KMS-11 (cell line): Measurements from ENCODE around the gene MRPL38.
"Not testable (repeated sequence)": the region's sequence is repeated elsewhere in the genome, so short reads cannot be mapped to it uniquely, and the experiment has no call there.

Experiments used
- H2AFZ ChIP-seq: fragments of 200-600 bp; sonication (generic); 2 replicates; pipeline ENCODE4 v1.6.1; 2016; ENCODE audit warnings: antibody characterized with exemption, mixed run types, low read depth
- H3K27ac ChIP-seq: fragments of 200-600 bp; sonication (generic); 2 replicates; pipeline ENCODE4 v1.6.1; 2016; ENCODE audit warnings: mild to moderate bottlenecking, mixed run types
- H3K27me3 ChIP-seq: fragments of 200-600 bp; sonication (generic); 2 replicates; pipeline ENCODE4 v1.6.1; 2017; ENCODE audit warnings: mild to moderate bottlenecking, low read depth, mixed run types, moderate library complexity; ENCODE audit not compliant: insufficient read depth
- H3K36me3 ChIP-seq: fragments of 200-600 bp; sonication (generic); 2 replicates; pipeline ENCODE4 v1.6.1; 2017; ENCODE audit warnings: mild to moderate bottlenecking, mixed run types; ENCODE audit not compliant: insufficient read depth
- H3K4me1 ChIP-seq: fragments of 200-600 bp; sonication (generic); 2 replicates; pipeline ENCODE4 v1.6.1; 2016; ENCODE audit warnings: mild to moderate bottlenecking, low read depth, mixed run types; ENCODE audit not compliant: poor library complexity, severe bottlenecking
- H3K4me2 ChIP-seq: fragments of 200-600 bp; sonication (generic); 2 replicates; pipeline ENCODE4 v1.7.0; 2016; ENCODE audit warnings: mild to moderate bottlenecking, mixed run types
- H3K4me3 ChIP-seq: fragments of 200-600 bp; sonication (generic); IDR thresholded peaks from 2 replicates; pipeline ENCODE4 v1.6.1; 2017; ENCODE audit warnings: low read depth, low read length, mixed read lengths; ENCODE audit not compliant: insufficient read depth
- H3K79me2 ChIP-seq: fragments of 200-600 bp; sonication (generic); 2 replicates; pipeline ENCODE4 v1.6.1; 2016; ENCODE audit warnings: low read depth, mixed run types; ENCODE audit not compliant: insufficient read depth
- H3K9ac ChIP-seq: fragments of 200-600 bp; sonication (generic); 2 replicates; pipeline ENCODE4 v1.6.1; 2016; ENCODE audit warnings: mild to moderate bottlenecking, mixed run types
- H4K20me1 ChIP-seq: fragments of 200-600 bp; sonication (generic); 2 replicates; pipeline ENCODE4 v1.6.1; 2016; ENCODE audit warnings: mild to moderate bottlenecking, mixed run types; ENCODE audit not compliant: insufficient read depth
- TF ChIP-seq, protein P1 (sequence below): fragments of 200-600 bp; sonication (generic); conservative IDR thresholded peaks from 2 replicates; pipeline ENCODE4 v1.6.1; 2017; ENCODE audit warnings: low read depth, mild to moderate bottlenecking, antibody characterized with exemption, low read length, moderate library complexity, mixed read lengths

The MRPL38 gene

DNA sequence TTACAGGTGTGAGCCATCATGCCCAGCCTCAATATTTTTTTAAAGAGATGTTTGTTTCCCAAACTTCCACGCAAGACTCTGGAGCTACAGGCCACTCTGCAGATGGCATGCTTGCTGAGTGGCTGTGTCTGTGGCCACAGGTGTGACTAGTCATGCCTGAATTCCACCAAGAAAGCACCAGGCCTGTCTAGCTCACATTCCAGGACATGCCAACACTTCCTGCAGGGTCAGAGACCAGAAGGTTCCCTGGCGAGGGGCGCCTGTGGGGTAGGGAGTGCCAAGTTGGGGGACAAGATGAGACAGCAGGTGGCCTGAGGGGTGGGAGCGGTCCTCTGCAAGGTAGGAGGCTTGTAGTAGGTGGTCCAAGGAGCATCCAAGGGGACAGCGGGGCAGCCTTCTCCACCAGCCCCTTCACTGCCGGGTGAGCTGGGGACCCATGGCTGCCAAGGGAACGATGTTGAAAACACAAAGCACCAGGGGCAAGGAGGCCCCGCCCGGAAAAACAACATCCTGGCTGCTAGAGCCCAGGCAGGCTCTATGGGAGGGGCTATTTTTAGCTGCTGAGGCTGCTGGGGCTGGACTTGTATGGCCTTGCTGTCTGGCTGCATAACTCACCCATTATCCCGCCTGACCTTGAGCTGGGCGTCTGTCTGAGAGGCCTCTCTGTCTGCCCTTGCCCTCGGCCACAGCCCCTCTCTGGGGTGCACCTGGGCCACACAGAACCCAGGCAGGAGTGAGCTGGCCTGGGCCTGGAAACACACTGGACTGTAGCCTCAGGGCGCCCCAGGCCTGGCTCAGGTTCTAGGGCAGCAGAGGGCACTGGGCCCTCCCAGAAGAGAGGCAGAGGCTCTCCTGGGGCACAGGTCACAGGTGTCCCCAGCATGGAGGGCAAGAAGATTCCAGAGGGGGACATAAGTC, 32.0 kb downstream of the MRPL38 start:
- Histone ChIP-seq H3K4me3 (no peak overlapping the region), H3K79me2 (peaks cover 23% of the 10 kb centered on the region), H3K36me3 (no peaks in the 10 kb centered on the region), H3K4me2 (peak overlapping the region; percentile 67), H4K20me1 (no peaks in the 10 kb centered on the region), H3K27ac (peak overlapping the region; percentile 89), H2AFZ (peak overlapping the region; percentile 15; the same call in 1 of the 2 replicates), H3K9ac (peak overlapping the region; percentile 49; the same call in 1 of the 2 replicates), H3K4me1 (peaks cover 33% of the 10 kb centered on the region), H3K27me3 (no peaks in the 10 kb centered on the region)
- TF ChIP-seq, protein P1, sequence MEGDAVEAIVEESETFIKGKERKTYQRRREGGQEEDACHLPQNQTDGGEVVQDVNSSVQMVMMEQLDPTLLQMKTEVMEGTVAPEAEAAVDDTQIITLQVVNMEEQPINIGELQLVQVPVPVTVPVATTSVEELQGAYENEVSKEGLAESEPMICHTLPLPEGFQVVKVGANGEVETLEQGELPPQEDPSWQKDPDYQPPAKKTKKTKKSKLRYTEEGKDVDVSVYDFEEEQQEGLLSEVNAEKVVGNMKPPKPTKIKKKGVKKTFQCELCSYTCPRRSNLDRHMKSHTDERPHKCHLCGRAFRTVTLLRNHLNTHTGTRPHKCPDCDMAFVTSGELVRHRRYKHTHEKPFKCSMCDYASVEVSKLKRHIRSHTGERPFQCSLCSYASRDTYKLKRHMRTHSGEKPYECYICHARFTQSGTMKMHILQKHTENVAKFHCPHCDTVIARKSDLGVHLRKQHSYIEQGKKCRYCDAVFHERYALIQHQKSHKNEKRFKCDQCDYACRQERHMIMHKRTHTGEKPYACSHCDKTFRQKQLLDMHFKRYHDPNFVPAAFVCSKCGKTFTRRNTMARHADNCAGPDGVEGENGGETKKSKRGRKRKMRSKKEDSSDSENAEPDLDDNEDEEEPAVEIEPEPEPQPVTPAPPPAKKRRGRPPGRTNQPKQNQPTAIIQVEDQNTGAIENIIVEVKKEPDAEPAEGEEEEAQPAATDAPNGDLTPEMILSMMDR = no peak

DNA sequence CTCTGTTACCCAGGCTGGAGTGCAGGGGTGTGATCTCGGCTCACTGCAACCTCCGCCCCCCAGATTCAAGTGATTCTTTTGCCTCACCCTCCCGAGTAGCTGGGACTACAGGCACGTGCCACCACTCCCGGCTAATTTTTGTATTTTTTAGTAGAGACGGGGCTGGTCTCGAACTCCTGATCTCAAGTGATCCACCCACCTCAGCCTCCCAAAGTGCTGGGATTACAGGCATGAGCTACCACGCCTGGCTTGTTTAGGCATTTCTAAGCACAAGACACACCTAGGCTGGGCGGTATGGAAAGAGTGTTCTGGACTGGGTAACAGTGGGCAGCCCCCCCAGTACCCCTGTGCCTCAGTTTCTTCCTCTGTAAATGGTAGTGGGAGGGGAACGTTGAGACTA, 34.5 kb downstream of the MRPL38 start:
- not testable (repeated sequence) for H3K9ac ChIP-seq, H4K20me1 ChIP-seq, H3K4me3 ChIP-seq, H3K27ac ChIP-seq, H3K36me3 ChIP-seq, H3K79me2 ChIP-seq, H3K27me3 ChIP-seq, H3K4me2 ChIP-seq, H2AFZ ChIP-seq
- H3K4me1 ChIP-seq = peaks cover 42% of the 10 kb centered on the region

DNA sequence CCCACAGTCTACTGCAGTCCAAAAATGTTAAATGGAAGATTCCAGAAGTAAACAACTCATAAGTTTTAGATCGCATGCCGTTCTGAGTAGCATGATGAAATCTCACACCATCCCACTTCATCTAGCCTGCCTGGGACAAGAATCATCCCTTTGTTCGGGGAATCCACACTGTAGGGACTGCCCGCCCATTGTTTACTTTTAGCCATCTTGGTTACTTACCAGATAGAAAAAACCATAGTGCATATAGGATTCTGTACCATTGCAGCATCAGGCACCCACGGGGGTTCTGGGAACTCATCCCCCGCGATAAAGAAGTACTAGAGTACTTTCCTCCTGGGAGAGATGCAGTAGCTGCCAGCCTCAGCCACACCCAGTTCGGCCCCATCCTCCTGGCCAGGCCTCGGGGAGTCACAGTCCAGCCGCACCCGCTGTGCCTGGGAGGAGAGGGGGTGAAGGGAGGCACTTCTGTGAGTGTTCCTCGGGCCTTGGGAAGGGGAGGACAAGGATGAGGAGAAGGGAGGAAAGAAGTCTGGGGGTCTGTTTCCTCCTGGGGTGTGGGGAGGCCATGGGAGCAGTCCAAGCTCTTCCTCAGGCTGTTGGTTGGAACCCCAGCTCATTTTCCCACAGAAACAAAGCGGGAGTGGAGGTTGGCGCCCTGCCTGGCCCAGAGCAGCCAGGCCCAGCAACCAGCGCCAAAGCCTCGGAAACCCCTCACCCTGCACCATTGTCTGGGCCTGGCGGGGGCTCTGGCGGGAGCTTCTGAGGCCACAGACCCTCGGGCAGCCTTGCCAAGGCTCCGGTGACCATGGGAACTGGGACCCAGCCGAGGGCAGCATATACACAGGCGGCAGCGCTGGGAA, 35.2 kb downstream of the MRPL38 start:
- TF ChIP-seq, protein P1 = no peak
- no peak overlapping the region for H3K4me3 ChIP-seq
- H3K36me3 ChIP-seq = no peaks in the 10 kb centered on the region
- no peak overlapping the region for H3K4me2 ChIP-seq
- H2AFZ ChIP-seq = no peak overlapping the region
- H3K27ac ChIP-seq = no peak overlapping the region
- H3K79me2 ChIP-seq = no peaks in the 10 kb centered on the region
- H3K9ac ChIP-seq = no peak overlapping the region
- no peaks in the 10 kb centered on the region for H4K20me1 ChIP-seq
- H3K27me3 ChIP-seq = no peaks in the 10 kb centered on the region
- peaks cover 43% of the 10 kb centered on the region for H3K4me1 ChIP-seq

DNA sequence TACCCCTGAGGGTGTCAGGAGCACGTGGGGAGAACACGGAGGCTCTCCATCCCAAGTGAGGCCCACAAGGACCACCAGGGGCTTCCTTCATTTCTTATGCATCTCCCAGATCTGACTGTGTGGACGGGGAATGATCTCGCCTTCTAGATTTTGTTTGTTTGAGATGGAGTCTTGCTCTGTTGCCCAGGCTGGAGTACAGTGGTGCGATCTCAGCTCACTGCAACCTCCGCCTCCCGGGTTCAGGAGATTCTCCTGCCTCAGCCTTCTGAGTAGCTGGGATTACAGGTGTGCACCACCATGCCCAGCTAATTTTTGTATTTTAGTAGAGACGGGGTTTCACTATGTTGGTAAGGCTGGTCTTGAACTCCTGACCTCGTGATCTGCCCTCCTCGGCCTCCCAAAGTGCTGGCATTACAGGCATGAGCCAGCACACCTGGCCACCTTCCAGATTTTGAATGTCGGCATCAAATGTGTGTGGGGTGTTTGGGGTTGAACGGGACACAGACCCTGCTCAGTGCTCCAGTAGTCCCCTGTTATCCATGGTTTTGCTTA, 35.9 kb downstream of the MRPL38 start:
- H2AFZ ChIP-seq = not testable (repeated sequence)
- peaks cover 48% of the 10 kb centered on the region for H3K4me1 ChIP-seq

DNA sequence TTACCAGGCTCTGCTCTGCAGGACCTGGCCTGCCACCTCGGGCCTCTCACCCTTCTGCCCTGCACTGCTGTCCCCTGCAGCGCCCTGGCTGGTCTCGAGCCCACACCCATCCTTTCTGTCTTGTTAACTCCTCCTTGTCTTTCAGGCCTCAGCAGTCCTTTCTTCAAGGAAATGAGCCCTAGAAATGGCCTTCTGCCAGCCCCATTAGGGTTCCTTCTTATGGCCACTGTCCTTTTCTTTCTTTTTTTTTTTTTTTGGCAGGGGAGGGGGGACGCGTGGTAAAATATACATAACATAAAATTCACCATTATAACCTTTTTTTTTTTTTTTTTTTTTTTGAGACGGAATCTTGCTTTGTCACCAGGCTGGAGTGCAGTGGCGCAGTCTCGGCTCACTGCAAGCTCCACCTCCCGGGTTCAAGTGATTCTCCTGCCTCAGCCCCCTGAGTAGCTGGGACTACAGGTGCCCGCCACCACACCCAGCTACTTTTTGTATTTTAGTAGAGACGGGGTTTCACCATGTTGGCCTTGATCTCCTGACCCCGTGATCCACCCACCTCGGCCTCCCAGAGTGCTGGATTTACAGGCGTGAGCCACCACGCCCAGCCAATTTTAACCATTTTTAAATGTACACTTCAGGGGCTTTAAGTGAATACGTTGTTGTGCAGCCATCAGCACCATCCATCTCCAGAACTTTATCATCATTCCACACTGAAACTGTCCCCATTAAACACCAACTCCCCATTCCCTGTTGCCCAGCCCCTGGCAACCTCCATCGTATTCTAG, 39.1 kb downstream of the MRPL38 start:
- H3K27me3 ChIP-seq, H3K36me3 ChIP-seq, H4K20me1 ChIP-seq, H3K4me3 ChIP-seq, H3K79me2 ChIP-seq: not testable (repeated sequence)
- peaks cover 57% of the 10 kb centered on the region for H3K4me1 ChIP-seq
- peak overlapping the region; percentile 74 for H3K9ac ChIP-seq
- peak overlapping the region; percentile 64 for H3K4me2 ChIP-seq
- peak overlapping the region; percentile 96 for H3K27ac ChIP-seq
- H2AFZ ChIP-seq = peak overlapping the region; percentile 39; the same call in 1 of the 2 replicates

More for the DNA sequence above, 35.9 kb downstream of the MRPL38 start:
- H3K27me3 ChIP-seq, H3K4me3 ChIP-seq, H3K4me2 ChIP-seq, H4K20me1 ChIP-seq, H3K9ac ChIP-seq, H3K27ac ChIP-seq, H3K79me2 ChIP-seq, H3K36me3 ChIP-seq: not testable (repeated sequence)

DNA sequence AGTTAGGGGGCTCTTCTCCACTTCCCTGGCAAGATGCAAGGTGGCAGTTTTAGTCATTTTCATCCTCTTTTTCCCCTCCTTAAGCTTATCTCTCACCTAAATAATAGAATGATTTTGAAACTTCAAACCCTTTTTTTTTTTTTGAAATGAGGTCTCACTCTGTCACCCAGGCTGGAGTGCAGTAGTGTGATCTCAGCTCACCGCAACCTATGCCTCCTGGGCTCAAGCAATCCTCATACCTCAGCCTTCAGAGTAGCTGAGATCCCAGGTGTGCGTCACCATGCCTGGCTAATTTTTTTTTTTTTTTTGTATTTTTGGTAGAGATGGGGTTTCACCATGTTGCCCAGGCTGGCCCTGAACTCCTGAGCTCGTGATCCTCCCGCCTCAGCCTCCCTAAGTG, 39.8 kb downstream of the MRPL38 start:
- not testable (repeated sequence) for H3K4me3 ChIP-seq, H3K27me3 ChIP-seq, H4K20me1 ChIP-seq, H3K79me2 ChIP-seq, H3K36me3 ChIP-seq
- Histone ChIP-seq H2AFZ (peak overlapping the region; percentile 39; the same call in 1 of the 2 replicates), H3K4me1 (peaks cover 57% of the 10 kb centered on the region), H3K9ac (peak overlapping the region; percentile 74), H3K4me2 (peak overlapping the region; percentile 64), H3K27ac (peak overlapping the region; percentile 96)
